Lower leg skin (tissue), 4 donors: Measurements from ENCODE around the gene CCNA2. TPM values are rescaled to one million over a fixed set of nuclear protein-coding genes. Genes with fewer than 3 reads are reported as not detected.

Experiments used
- DNase-seq, 2 donors: peaks; one replicate each; pipeline ENCODE4 v3.0.0-alpha.2; 2019; ENCODE audit warnings: low spot score in 2 of 2
- H3K4me3 ChIP-seq: fragments of 200-600 bp; sonication (generic); 2 replicates; pipeline ENCODE4 v1.5.1; 2017; ENCODE audit warnings: mild to moderate bottlenecking, low read depth; ENCODE audit not compliant: poor library complexity, severe bottlenecking
- CTCF ChIP-seq, 3 donors: fragments of 450-650 bp; IDR thresholded peaks; one replicate each; pipeline ENCODE4 v1.5.1; 2016; ENCODE audit warnings: antibody characterized with exemption in 3 of 3, mild to moderate bottlenecking in 3 of 3, moderate library complexity in 2 of 3
- POLR2A ChIP-seq, 2 donors: fragments of 450-650 bp; IDR thresholded peaks; one replicate each; pipeline ENCODE4 v1.6.1; 2016 to 2017; ENCODE audit warnings: antibody characterized with exemption in 2 of 2, mild to moderate bottlenecking in 1 of 2, moderate library complexity in 1 of 2
- WGBS, 2 donors: methylation state at CpG; one replicate each; pipeline ENCODE4 v1.1.5; 2018; 5-methylcytosine and 5-hydroxymethylcytosine counted together
- intact Hi-C: fragments of 100-400 bp; cut with DNase I; formaldehyde crosslinking; loops from one replicate; pipeline ENCODE4 v1.15.0; 2023; ENCODE audit warnings: low total_unique reads
- total RNA-seq, 4 donors: library from RNA; depleted of rRNA; stranded (reverse); fragments of >200 nt; gene quantifications; one replicate each; pipeline ENCODE4 v1.1.0, GENCODE V29; 2016

The CCNA2 gene
- total RNA-seq, 4 donors from 2014 or later = 2.0 to 7.3 (median 4.0) TPM

- no peak for DNase-seq
- 87 to 89% methylated on average over 1 of the region's 1 CpG for WGBS, 2 donors
- no peak for TF ChIP-seq POLR2A (IDR thresholded peaks at IDR 0.05)
- TF ChIP-seq CTCF (IDR thresholded peaks at IDR 0.05) = no peak
- H3K4me3 ChIP-seq = no peak overlapping the region
- intact Hi-C loops = no loop called here
Observed at GRCh38 chr4:121818215-121818614, 5.5 kb downstream of the CCNA2 start.

DNA sequence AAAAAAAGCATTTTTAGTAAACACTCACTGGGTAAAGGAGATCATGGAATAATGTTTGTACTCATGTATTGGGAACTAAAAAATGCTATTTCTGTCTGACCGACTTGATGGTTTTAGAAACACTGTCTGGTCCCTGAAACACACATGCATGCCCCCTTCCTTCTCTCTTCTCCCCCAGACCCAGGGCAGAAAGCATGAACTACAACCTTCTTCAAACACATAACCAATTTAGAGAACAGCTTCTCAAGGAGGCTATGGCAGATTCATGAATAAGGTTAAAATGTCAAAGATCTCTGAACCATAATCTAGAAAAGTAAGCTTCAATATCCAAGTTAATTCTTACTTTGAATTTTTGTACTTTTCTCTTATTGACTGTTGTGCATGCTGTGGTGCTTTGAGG is 6.0 kb downstream of the CCNA2 start:
- no peak overlapping the region for H3K4me3 ChIP-seq
- intact Hi-C loops = no loop called here
- DNase-seq = no peak
- 79 to 81% methylated on average over 1 of the region's 1 CpG for WGBS, 2 donors
- TF ChIP-seq POLR2A (IDR thresholded peaks at IDR 0.05) = no peak
- no peak for TF ChIP-seq CTCF (IDR thresholded peaks at IDR 0.05)

DNA sequence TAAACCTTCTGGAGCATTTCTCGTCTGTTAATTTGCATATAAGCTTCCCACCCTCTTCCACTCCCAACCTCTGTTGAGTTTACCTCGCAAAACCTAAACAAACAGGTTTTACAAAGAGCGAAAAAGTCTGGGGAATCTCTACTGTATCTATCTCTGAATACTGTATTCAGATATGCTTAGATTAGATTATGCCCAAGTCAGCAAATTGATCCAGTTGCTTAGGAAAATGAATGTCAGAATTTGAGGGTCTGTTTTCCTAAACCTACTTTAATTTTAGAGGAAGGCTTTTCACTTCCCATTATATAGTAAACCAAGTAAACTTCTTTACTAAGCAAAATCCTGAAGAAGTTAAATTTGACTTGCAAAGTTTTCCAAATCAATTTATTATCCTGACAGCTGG is 6.7 kb downstream of the CCNA2 start:
- DNase-seq = no peak
- WGBS, 2 donors = 58 to 75% methylated on average over 3 of the region's 3 CpGs
- TF ChIP-seq CTCF (IDR thresholded peaks at IDR 0.05) (no peak), POLR2A (IDR thresholded peaks at IDR 0.05) (no peak)
- no peak overlapping the region for H3K4me3 ChIP-seq
- intact Hi-C loops = no loop called here

- WGBS, 2 donors = 86 to 91% methylated on average over 2 of the region's 2 CpGs
- intact Hi-C loops = no loop called here
- DNase-seq = no peak
- no peak for TF ChIP-seq CTCF (IDR thresholded peaks at IDR 0.05)
- no peak for TF ChIP-seq POLR2A (IDR thresholded peaks at IDR 0.05)
- H3K4me3 ChIP-seq = no peak overlapping the region
Observed at GRCh38 chr4:121814756-121815155, 8.9 kb downstream of the CCNA2 start.

- DNase-seq = no peak
- intact Hi-C loops = no loop called here
- no peak for TF ChIP-seq POLR2A (IDR thresholded peaks at IDR 0.05)
- no peak for TF ChIP-seq CTCF (IDR thresholded peaks at IDR 0.05)
- no peak overlapping the region for H3K4me3 ChIP-seq
Observed at GRCh38 chr4:121811122-121811521, 12.6 kb downstream of the CCNA2 start.

GRCh38 chr4:121806411-121806810 is 17.3 kb downstream of the CCNA2 start:
- TF ChIP-seq POLR2A (IDR thresholded peaks at IDR 0.05) (no peak), CTCF (IDR thresholded peaks at IDR 0.05) (no peak)
- DNase-seq = no peak
- 90 to 93% methylated on average over 4 of the region's 4 CpGs for WGBS, 2 donors
- no peak overlapping the region for H3K4me3 ChIP-seq
- intact Hi-C loops = no loop called here
